HL-60 (cell line): ENCODE measurements around the gene FGF18.

Source experiments
- DNase-seq, 2 experiments: peaks; one replicate each; pipeline ENCODE4 v3.0.0-alpha.2; 2010 to 2020; ENCODE audit warnings: low read depth in 1 of 2, low spot score in 1 of 2
- H3K27ac ChIP-seq: fragments of 250-450 bp; sonication (Bioruptor Pico); replicated peaks from 2 replicates; pipeline ENCODE4 v1.5.1; 2020; ENCODE audit warnings: mild to moderate bottlenecking, moderate library complexity
- H3K27me3 ChIP-seq: fragments of 250-450 bp; sonication (Bioruptor Pico); 2 replicates; pipeline ENCODE4 v1.5.1; 2021; ENCODE audit warnings: mild to moderate bottlenecking, moderate library complexity; ENCODE audit not compliant: insufficient read depth, poor library complexity, severe bottlenecking
- H3K4me3 ChIP-seq: replicated peaks from 2 replicates; pipeline ENCODE4 v1.5.1; 2011; ENCODE audit warnings: mild to moderate bottlenecking, control low read depth, low read length; ENCODE audit not compliant: insufficient read depth
- CTCF ChIP-seq: IDR thresholded peaks from one replicate; pipeline ENCODE4 v1.5.1; 2011; ENCODE audit warnings: low read length, control low read depth, inconsistent platforms; ENCODE audit not compliant: insufficient read depth
- GABPA ChIP-seq: IDR thresholded peaks from 2 replicates; pipeline ENCODE4 v1.6.1; 2012; ENCODE audit warnings: low read depth
- POLR2AphosphoS5 ChIP-seq: IDR thresholded peaks from 2 replicates; pipeline ENCODE4 v1.6.1; 2012; ENCODE audit warnings: low read depth
- REST ChIP-seq: IDR thresholded peaks from 2 replicates; pipeline ENCODE4 v1.6.1; 2012; ENCODE audit warnings: low read depth; ENCODE audit not compliant: insufficient replicate concordance
- SPI1 ChIP-seq: IDR thresholded peaks from 2 replicates; pipeline ENCODE4 v1.6.1; 2012; ENCODE audit warnings: low read depth, mild to moderate bottlenecking, borderline replicate concordance

The FGF18 gene

DNA sequence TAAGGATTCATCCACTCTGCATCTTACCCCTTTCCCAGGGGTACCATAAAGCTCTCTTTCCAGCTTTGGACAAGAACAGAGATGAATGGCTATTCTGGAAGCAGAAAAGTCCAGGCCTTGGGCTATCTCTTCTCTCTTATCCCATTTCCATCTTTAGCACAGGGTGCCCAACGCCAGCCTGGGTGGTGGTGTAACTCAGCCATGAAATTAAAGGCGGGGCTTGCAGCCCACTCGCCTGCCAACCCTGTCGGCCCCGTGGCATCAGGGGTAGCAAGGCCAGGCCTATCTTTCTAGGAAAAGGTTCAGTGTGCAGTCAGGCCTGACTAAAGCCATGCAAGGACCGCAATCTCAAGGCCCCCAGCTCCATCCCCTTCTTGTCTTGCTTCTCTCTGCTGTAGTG is 78.7 kb downstream of the FGF18 start:
- no peak for DNase-seq
- TF ChIP-seq REST (no peak), SPI1 (no peak), POLR2AphosphoS5 (no peak), CTCF (no peak)
- no peak overlapping the region for H3K27ac ChIP-seq
- H3K4me3 ChIP-seq, result no peak overlapping the region
- no peaks in the 10 kb centered on the region for H3K27me3 ChIP-seq

DNA sequence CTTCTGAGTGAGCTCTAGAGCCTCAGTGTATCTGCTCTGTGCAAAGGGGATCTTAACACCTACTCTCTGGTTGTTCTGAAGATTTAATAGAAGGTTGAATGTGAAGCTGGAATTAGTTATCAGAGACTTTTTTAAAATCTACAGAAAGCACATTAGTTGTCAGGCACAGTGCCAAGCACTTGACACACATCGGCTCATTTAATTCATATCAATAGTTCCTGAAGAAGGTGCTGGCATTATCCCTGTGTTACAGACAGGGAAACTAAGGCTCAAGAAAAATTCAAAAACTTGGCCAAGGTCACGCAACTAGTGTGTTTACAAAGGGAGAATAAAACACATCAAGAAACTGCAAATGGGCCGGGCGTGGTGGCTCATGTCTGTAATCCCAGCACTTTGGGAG is 80.2 kb downstream of the FGF18 start:
- TF ChIP-seq CTCF (no peak), REST (no peak), SPI1 (no peak), POLR2AphosphoS5 (no peak), GABPA (no peak)
- DNase-seq, result no peak
- no peak overlapping the region for H3K4me3 ChIP-seq
- no peak overlapping the region for H3K27ac ChIP-seq
- H3K27me3 ChIP-seq, result no peaks in the 10 kb centered on the region

DNA sequence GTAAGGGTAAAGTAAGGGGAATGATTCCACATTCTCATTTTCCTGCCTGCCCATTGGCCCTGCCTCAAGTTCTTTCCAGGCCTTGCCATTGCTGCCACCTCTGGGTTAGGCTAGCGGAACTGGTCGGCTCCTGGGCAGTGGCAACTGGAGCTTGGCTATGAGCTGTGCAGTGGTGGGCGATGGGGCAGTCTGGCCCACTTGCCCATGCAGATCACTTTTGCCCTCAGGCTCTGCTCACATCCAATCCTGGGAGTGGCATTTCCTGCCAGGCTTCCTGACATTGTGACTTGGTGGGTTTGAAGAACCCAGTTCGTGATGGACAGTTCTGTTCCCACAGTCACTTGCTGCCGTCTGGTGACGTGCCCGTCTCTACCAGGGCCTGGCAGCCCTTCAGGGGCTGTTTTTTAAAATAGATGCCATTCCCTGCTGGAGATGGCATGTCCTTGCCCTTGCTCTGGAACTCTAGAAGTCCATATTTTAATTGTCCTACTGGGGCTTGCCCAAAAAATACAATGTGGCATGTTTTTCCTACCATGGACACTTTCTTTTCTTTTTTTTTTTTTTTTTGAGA is 86.1 kb downstream of the FGF18 start:
- TF ChIP-seq POLR2AphosphoS5, result no peak
- no peak for TF ChIP-seq SPI1
- TF ChIP-seq GABPA, result no peak
- TF ChIP-seq REST, result no peak
- no peak for TF ChIP-seq CTCF
- H3K27ac ChIP-seq, result no peak overlapping the region
- no peak for DNase-seq
- no peaks in the 10 kb centered on the region for H3K27me3 ChIP-seq
- H3K4me3 ChIP-seq, result no peak overlapping the region
